WTC11 (cell line): ENCODE measurements around the gene PPP1R37. TPM values are rescaled to one million over a fixed set of nuclear protein-coding genes. Genes with fewer than 3 reads are reported as not detected.
A peak's percentile ranks its signal among the peaks of the same experiment; 100 is the strongest.

Experiments
- ATAC-seq: fragments of 200-7000 bp; cut with Tn5 transposase; 2 replicates; pipeline ENCODE4 v1.10.0; 2021; ENCODE audit warnings: mild to moderate bottlenecking, moderate library complexity
- CTCF ChIA-PET: fragments of 300-600 bp; sonication (Branson Sonifier 250); formaldehyde crosslinking; loops from one replicate; lab custom pipeline; 2021; ENCODE audit warnings: antibody characterized with exemption; lab: Charles Lee
- POLR2A ChIA-PET: fragments of 350-600 bp; sonication (Branson Sonifier 250); formaldehyde crosslinking; loops from one replicate; lab custom pipeline; 2021; ENCODE audit warnings: antibody characterized with exemption; lab: Charles Lee
- DNase-seq: peaks from one replicate; pipeline ENCODE4 v3.0.0; 2021; ENCODE audit warnings: low spot score
- H3K27ac Mint-ChIP-seq: 2 replicates; pipeline ENCODE4 v1.8.0; 2021; ENCODE audit warnings: mixed read lengths
- H3K27me3 Mint-ChIP-seq: 2 replicates; pipeline ENCODE4 v1.8.0; 2021; ENCODE audit warnings: low read depth, mild to moderate bottlenecking, moderate library complexity, mixed read lengths
- H3K36me3 Mint-ChIP-seq: 2 replicates; pipeline ENCODE4 v1.8.0; 2021; ENCODE audit warnings: mixed read lengths
- H3K4me1 Mint-ChIP-seq: 2 replicates; pipeline ENCODE4 v1.8.0; 2022; ENCODE audit warnings: mixed read lengths
- H3K4me3 Mint-ChIP-seq: 2 replicates; pipeline ENCODE4 v1.8.0; 2021; ENCODE audit warnings: mild to moderate bottlenecking, moderate library complexity, mixed read lengths
- H3K9me3 Mint-ChIP-seq: 2 replicates; pipeline ENCODE4 v1.8.0; 2021; ENCODE audit warnings: mixed read lengths
- CBFB ChIP-seq: sonication (generic); formaldehyde crosslinking; IDR thresholded peaks from 2 replicates; pipeline ENCODE4 v1.8.1; 2022; ENCODE audit warnings: mild to moderate bottlenecking, low read depth, missing genetic modification reagents
- EMX1 ChIP-seq: fragments of 250-450 bp; sonication (Bioruptor Pico); IDR thresholded peaks from 2 replicates; pipeline ENCODE4 v1.8.0; 2021; ENCODE audit warnings: mild to moderate bottlenecking
- ESRRA ChIP-seq: sonication (generic); formaldehyde crosslinking; IDR thresholded peaks from 2 replicates; pipeline ENCODE4 v1.8.1; 2022; ENCODE audit warnings: mild to moderate bottlenecking, missing genetic modification reagents, borderline replicate concordance
- FOXP1 ChIP-seq: sonication (generic); formaldehyde crosslinking; IDR thresholded peaks from 2 replicates; pipeline ENCODE4 v1.8.0; 2022; ENCODE audit warnings: missing genetic modification reagents, mild to moderate bottlenecking, moderate library complexity, borderline replicate concordance
- HMGA2 ChIP-seq: fragments of 250-450 bp; sonication (Bioruptor Pico); IDR thresholded peaks from 2 replicates; pipeline ENCODE4 v1.4.0; 2021; ENCODE audit warnings: mild to moderate bottlenecking, moderate library complexity
- IRF2 ChIP-seq: sonication (generic); formaldehyde crosslinking; IDR thresholded peaks from 2 replicates; pipeline ENCODE4 v1.8.0; 2022; ENCODE audit warnings: low read depth, missing genetic modification reagents, borderline replicate concordance
- NR3C1 ChIP-seq: sonication (generic); formaldehyde crosslinking; conservative IDR thresholded peaks from 2 replicates; pipeline ENCODE4 v1.8.1; 2023; ENCODE audit warnings: low read depth, mild to moderate bottlenecking, missing genetic modification reagents
- OVOL2 ChIP-seq: fragments of 250-450 bp; sonication (Bioruptor Pico); IDR thresholded peaks from 2 replicates; pipeline ENCODE4 v1.9.0; 2021; ENCODE audit warnings: mild to moderate bottlenecking, borderline replicate concordance
- RELA ChIP-seq: sonication (generic); formaldehyde crosslinking; IDR thresholded peaks from 2 replicates; pipeline ENCODE4 v1.8.1; 2022; ENCODE audit warnings: missing genetic modification reagents, mild to moderate bottlenecking, borderline replicate concordance
- SP1 ChIP-seq: sonication (generic); formaldehyde crosslinking; conservative IDR thresholded peaks from 2 replicates; pipeline ENCODE4 v1.8.1; 2022; ENCODE audit warnings: missing genetic modification reagents
- ZBTB21 ChIP-seq: sonication (generic); formaldehyde crosslinking; IDR thresholded peaks from 2 replicates; pipeline ENCODE4 v1.8.1; 2023; ENCODE audit warnings: mild to moderate bottlenecking, missing genetic modification reagents, borderline replicate concordance
- ZNF219 ChIP-seq: sonication (generic); formaldehyde crosslinking; IDR thresholded peaks from 2 replicates; pipeline ENCODE4 v1.8.0; 2023; ENCODE audit warnings: missing genetic modification reagents, mild to moderate bottlenecking, borderline replicate concordance
- ZNF416 ChIP-seq: fragments of 250-450 bp; sonication (Bioruptor Pico); IDR thresholded peaks from 2 replicates; pipeline ENCODE4 v1.9.0; 2021; ENCODE audit warnings: mild to moderate bottlenecking, inconsistent platforms
- total RNA-seq: library from RNA; stranded (reverse); gene quantifications from 3 replicates; pipeline ENCODE4 v1.2.3, GENCODE V29; 2021
- TF ChIP-seq, protein P1 (sequence below): sonication (generic); formaldehyde crosslinking; IDR thresholded peaks from 2 replicates; pipeline ENCODE4 v1.8.1; 2022; ENCODE audit warnings: missing genetic modification reagents, borderline replicate concordance
- TF ChIP-seq, protein P2 (sequence below): fragments of 250-450 bp; sonication (Bioruptor Pico); IDR thresholded peaks from 2 replicates; pipeline ENCODE4 v1.8.0; 2021; ENCODE audit warnings: mild to moderate bottlenecking
- TF ChIP-seq, protein P3 (sequence below): sonication (generic); formaldehyde crosslinking; IDR thresholded peaks from 2 replicates; pipeline ENCODE4 v1.8.1; 2022; ENCODE audit warnings: mild to moderate bottlenecking, moderate library complexity, missing genetic modification reagents
- TF ChIP-seq, protein P4 (sequence below): sonication (generic); formaldehyde crosslinking; IDR thresholded peaks from 2 replicates; pipeline ENCODE4 v1.8.0; 2022; ENCODE audit warnings: missing genetic modification reagents
- TF ChIP-seq, protein P5 (sequence below): sonication (generic); formaldehyde crosslinking; IDR thresholded peaks from 2 replicates; pipeline ENCODE4 v1.8.1; 2022; ENCODE audit warnings: low read depth, mild to moderate bottlenecking, moderate library complexity, missing genetic modification reagents, borderline replicate concordance
- TF ChIP-seq, protein P6 (sequence below): fragments of 250-450 bp; sonication (Bioruptor Pico); IDR thresholded peaks from 2 replicates; pipeline ENCODE4 v1.9.0; 2021; ENCODE audit warnings: moderate library complexity, mild to moderate bottlenecking, inconsistent platforms, borderline replicate concordance

The PPP1R37 gene
- total RNA-seq, 1 experiment from 2014 or later, result 35.4 TPM

DNA sequence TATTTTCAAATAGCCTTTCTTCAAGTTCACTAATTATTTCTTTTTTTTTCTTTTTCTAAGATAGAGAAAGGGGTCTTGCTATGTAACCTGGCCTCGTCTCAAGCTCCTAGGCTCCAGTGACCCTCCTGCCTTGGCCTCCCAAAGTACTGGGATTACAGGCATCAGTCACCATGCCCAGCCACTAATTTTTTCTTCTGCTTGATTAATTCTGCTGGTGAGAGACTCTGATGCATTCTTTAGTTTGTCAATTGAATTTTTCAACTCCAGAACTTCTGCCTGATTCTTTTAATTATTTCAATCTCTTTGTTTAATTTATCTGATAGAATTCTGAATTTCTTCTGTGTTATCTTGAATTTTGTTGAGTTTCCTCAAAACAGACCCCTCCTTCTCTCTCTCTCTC lies 97.0 kb downstream of the PPP1R37 start:
- H3K4me3 Mint-ChIP-seq, result no peak overlapping the region
- H3K27me3 Mint-ChIP-seq, result peaks cover 9% of the 10 kb centered on the region
- ATAC-seq, result no peak
- TF ChIP-seq HMGA2 (CRISPR knock-in tag) (no peak), NR3C1 (CRISPR knock-in tag) (no peak), ZNF416 (CRISPR knock-in tag) (no peak)
- TF ChIP-seq, protein P1, sequence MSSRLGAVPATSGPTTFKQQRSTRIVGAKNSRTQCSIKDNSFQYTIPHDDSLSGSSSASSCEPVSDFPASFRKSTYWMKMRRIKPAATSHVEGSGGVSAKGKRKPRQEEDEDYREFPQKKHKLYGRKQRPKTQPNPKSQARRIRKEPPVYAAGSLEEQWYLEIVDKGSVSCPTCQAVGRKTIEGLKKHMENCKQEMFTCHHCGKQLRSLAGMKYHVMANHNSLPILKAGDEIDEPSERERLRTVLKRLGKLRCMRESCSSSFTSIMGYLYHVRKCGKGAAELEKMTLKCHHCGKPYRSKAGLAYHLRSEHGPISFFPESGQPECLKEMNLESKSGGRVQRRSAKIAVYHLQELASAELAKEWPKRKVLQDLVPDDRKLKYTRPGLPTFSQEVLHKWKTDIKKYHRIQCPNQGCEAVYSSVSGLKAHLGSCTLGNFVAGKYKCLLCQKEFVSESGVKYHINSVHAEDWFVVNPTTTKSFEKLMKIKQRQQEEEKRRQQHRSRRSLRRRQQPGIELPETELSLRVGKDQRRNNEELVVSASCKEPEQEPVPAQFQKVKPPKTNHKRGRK (CRISPR knock-in tag), result no peak
- TF ChIP-seq, protein P2, sequence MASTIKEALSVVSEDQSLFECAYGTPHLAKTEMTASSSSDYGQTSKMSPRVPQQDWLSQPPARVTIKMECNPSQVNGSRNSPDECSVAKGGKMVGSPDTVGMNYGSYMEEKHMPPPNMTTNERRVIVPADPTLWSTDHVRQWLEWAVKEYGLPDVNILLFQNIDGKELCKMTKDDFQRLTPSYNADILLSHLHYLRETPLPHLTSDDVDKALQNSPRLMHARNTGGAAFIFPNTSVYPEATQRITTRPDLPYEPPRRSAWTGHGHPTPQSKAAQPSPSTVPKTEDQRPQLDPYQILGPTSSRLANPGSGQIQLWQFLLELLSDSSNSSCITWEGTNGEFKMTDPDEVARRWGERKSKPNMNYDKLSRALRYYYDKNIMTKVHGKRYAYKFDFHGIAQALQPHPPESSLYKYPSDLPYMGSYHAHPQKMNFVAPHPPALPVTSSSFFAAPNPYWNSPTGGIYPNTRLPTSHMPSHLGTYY (CRISPR knock-in tag), result no peak
- TF ChIP-seq, all 79 proteins: peak for 0
- ChIA-PET POLR2A (no interaction called here), CTCF (interaction anchor here (1.2 to 2.1 kb wide), 3 partner anchors 56 to 149 kb away, joined by 3 to 5 read pairs (median 3); no protein-coding TSS in a partner anchor)
- Mint-ChIP-seq H3K27ac (no peak overlapping the region), H3K36me3 (no peaks in the 10 kb centered on the region), H3K4me1 (no peaks in the 10 kb centered on the region), H3K9me3 (no peaks in the 10 kb centered on the region)
- no peak for DNase-seq

DNA sequence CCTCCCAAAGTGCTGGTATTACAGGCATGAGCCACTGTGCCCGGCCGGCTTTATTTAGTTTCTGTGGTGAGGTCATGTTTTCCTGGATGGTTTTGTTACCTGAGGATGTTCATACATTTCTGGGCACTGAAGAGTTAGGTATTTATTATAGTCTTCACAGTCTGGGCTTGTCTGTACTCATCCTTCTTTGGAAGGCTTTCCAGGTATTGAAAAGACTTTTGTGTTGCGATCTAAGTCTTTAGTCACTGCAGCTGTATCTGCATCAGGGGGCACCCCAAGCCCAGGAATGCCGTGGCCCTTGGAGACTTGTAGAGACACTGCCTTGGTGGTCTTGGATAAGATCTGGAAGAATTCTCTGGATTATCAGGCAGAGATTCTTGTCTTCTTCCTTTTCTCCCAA lies 98.4 kb downstream of the PPP1R37 start:
- no peak overlapping the region for H3K4me3 Mint-ChIP-seq
- H3K9me3 Mint-ChIP-seq, result no peaks in the 10 kb centered on the region
- H3K4me1 Mint-ChIP-seq, result no peaks in the 10 kb centered on the region
- CTCF ChIA-PET, result interaction anchor here (1.2 to 2.1 kb wide), 3 partner anchors 9 to 147 kb away, joined by 3 to 5 read pairs (median 4); no protein-coding TSS in a partner anchor
- no peak for ATAC-seq
- no peaks in the 10 kb centered on the region for H3K36me3 Mint-ChIP-seq
- DNase-seq, result no peak
- POLR2A ChIA-PET, result no interaction called here
- no peak for TF ChIP-seq EMX1 (CRISPR knock-in tag)
- TF ChIP-seq, protein P3, sequence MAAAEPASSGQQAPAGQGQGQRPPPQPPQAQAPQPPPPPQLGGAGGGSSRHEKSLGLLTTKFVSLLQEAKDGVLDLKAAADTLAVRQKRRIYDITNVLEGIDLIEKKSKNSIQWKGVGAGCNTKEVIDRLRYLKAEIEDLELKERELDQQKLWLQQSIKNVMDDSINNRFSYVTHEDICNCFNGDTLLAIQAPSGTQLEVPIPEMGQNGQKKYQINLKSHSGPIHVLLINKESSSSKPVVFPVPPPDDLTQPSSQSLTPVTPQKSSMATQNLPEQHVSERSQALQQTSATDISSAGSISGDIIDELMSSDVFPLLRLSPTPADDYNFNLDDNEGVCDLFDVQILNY (CRISPR knock-in tag), result no peak
- TF ChIP-seq, protein P4, sequence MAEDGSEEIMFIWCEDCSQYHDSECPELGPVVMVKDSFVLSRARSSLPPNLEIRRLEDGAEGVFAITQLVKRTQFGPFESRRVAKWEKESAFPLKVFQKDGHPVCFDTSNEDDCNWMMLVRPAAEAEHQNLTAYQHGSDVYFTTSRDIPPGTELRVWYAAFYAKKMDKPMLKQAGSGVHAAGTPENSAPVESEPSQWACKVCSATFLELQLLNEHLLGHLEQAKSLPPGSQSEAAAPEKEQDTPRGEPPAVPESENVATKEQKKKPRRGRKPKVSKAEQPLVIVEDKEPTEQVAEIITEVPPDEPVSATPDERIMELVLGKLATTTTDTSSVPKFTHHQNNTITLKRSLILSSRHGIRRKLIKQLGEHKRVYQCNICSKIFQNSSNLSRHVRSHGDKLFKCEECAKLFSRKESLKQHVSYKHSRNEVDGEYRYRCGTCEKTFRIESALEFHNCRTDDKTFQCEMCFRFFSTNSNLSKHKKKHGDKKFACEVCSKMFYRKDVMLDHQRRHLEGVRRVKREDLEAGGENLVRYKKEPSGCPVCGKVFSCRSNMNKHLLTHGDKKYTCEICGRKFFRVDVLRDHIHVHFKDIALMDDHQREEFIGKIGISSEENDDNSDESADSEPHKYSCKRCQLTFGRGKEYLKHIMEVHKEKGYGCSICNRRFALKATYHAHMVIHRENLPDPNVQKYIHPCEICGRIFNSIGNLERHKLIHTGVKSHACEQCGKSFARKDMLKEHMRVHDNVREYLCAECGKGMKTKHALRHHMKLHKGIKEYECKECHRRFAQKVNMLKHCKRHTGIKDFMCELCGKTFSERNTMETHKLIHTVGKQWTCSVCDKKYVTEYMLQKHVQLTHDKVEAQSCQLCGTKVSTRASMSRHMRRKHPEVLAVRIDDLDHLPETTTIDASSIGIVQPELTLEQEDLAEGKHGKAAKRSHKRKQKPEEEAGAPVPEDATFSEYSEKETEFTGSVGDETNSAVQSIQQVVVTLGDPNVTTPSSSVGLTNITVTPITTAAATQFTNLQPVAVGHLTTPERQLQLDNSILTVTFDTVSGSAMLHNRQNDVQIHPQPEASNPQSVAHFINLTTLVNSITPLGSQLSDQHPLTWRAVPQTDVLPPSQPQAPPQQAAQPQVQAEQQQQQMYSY (CRISPR knock-in tag), result 0 out of 2 replicates have a peak, but pooled peaks have one; percentile 30
- no peak overlapping the region for H3K27ac Mint-ChIP-seq
- H3K27me3 Mint-ChIP-seq, result peaks cover 12% of the 10 kb centered on the region

DNA sequence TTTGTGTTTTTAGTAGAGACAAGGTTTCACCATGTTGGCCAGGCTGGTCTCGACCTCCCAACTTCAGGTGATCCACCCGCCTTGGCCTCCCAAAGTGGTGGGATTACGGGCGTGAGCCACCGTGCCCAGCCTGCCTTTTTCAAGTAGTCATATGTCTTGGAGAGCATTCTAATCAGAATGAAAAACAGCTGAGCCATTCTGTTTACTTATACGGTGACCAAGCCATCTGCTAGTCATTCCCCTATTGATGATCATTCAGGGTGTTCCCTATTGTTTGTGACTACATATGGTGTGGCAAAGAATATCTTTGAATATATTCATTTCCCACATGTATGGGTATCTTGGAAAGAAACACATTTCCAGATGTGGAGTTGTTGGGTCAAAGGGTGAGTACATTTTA lies 102.8 kb downstream of the PPP1R37 start:
- no peak overlapping the region for H3K4me3 Mint-ChIP-seq
- DNase-seq, result no peak
- ChIA-PET CTCF (interaction anchor here (1.4 kb wide), 1 partner anchor 8 kb away, joined by 6 read pairs; no protein-coding TSS in a partner anchor), POLR2A (no interaction called here)
- no peak for TF ChIP-seq OVOL2
- TF ChIP-seq, protein P5, sequence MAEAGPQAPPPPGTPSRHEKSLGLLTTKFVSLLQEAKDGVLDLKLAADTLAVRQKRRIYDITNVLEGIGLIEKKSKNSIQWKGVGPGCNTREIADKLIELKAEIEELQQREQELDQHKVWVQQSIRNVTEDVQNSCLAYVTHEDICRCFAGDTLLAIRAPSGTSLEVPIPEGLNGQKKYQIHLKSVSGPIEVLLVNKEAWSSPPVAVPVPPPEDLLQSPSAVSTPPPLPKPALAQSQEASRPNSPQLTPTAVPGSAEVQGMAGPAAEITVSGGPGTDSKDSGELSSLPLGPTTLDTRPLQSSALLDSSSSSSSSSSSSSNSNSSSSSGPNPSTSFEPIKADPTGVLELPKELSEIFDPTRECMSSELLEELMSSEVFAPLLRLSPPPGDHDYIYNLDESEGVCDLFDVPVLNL (CRISPR knock-in tag), result no peak
- TF ChIP-seq IRF2 (CRISPR knock-in tag), result no peak
- TF ChIP-seq CBFB (CRISPR knock-in tag), result no peak
- TF ChIP-seq FOXP1 (CRISPR knock-in tag), result no peak
- no peak for TF ChIP-seq ZBTB21 (CRISPR knock-in tag)
- no peak for TF ChIP-seq ESRRA
- TF ChIP-seq, protein P6, sequence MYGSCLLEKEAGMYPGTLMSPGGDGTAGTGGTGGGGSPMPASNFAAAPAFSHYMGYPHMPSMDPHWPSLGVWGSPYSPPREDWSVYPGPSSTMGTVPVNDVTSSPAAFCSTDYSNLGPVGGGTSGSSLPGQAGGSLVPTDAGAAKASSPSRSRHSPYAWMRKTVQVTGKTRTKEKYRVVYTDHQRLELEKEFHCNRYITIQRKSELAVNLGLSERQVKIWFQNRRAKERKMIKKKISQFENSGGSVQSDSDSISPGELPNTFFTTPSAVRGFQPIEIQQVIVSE (CRISPR knock-in tag), result no peak
- TF ChIP-seq, protein P1 (CRISPR knock-in tag), result no peak
- no peak for TF ChIP-seq RELA (CRISPR knock-in tag)
- no peak for TF ChIP-seq EMX1 (CRISPR knock-in tag)
- TF ChIP-seq ZNF219 (CRISPR knock-in tag), result no peak
- TF ChIP-seq SP1 (CRISPR knock-in tag), result no peak
- H3K27ac Mint-ChIP-seq, result no peak overlapping the region
- H3K36me3 Mint-ChIP-seq, result no peaks in the 10 kb centered on the region
- no peaks in the 10 kb centered on the region for H3K9me3 Mint-ChIP-seq
- no peak for ATAC-seq
- peaks cover 33% of the 10 kb centered on the region for H3K27me3 Mint-ChIP-seq
- no peaks in the 10 kb centered on the region for H3K4me1 Mint-ChIP-seq
